ENCODE data around the gene ZBTB42.
A peak's percentile ranks its signal among the peaks of the same experiment; 100 is the strongest.

ZBTB42 gene

DNA sequence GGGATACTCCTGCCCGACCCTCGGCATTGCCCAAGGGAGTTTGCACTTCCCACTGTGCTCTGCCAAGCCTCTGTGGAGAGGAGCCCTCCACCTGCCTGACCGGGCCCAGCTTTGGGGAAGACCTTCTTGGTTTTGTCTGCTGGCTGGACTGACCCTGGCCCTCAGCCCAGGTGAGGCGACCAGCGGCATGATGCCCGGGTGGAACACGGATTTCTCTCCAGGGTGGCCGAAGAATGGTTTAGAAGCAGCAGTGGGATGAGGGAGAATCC, 15.6 kb downstream of the ZBTB42 start:
- H3K9me3 Mint-ChIP-seq: no peaks in the 10 kb centered on the region
- no peak for DNase-seq
- TF ChIP-seq, protein P1, sequence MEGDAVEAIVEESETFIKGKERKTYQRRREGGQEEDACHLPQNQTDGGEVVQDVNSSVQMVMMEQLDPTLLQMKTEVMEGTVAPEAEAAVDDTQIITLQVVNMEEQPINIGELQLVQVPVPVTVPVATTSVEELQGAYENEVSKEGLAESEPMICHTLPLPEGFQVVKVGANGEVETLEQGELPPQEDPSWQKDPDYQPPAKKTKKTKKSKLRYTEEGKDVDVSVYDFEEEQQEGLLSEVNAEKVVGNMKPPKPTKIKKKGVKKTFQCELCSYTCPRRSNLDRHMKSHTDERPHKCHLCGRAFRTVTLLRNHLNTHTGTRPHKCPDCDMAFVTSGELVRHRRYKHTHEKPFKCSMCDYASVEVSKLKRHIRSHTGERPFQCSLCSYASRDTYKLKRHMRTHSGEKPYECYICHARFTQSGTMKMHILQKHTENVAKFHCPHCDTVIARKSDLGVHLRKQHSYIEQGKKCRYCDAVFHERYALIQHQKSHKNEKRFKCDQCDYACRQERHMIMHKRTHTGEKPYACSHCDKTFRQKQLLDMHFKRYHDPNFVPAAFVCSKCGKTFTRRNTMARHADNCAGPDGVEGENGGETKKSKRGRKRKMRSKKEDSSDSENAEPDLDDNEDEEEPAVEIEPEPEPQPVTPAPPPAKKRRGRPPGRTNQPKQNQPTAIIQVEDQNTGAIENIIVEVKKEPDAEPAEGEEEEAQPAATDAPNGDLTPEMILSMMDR (IDR thresholded peaks at IDR 0.05): no peak
- peaks cover 34% of the 10 kb centered on the region for H3K4me1 Mint-ChIP-seq
- H3K4me3 Mint-ChIP-seq: peak overlapping the region; percentile 90
- H3K36me3 Mint-ChIP-seq (ENCODE audit: low read depth): peaks cover 11% of the 10 kb centered on the region
- peaks cover 10% of the 10 kb centered on the region for H3K27me3 Mint-ChIP-seq (ENCODE audit: low read depth, poor library complexity)
- peak overlapping the region; percentile 88 for H3K27ac Mint-ChIP-seq

DNA sequence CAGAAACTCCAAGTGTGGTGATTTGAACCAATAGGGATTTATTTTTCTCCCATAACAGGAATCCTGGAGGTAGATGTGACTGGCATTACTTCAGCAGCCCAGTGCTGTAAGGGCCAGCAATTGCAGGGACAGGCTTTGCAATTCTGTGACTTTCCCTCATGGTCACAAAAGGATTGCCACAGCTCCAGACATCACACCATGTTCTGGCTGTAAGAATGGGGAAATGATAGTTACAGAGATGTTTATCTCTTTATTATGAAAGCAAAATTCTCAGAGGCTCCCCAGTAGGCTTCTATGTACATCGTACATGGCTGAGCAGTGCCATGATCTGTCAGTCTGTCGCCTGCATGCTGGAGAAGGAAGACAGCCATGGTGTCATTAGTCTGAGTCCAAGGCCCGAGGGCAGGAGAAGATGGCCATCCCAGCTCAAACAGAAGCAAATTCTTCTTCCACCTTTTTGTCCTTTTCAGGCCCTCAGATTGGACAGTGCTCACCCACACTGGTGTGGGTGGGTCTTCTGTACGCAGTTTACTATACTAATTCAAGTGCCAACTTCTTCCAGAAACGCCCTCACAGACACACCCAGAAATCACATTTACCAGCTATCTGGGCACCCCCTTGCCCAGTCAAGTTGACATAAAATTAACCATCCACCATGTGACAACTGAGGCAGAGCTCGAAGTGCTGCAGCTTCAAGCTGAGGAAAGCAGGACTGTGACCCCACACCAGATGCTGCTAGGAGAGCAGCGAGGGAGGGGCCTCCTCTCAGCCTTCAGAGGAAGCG, 17.2 kb downstream of the ZBTB42 start:
- Mint-ChIP-seq H3K36me3 (ENCODE audit: low read depth) (peaks cover 11% of the 10 kb centered on the region), H3K27me3 (ENCODE audit: low read depth, poor library complexity) (peaks cover 5% of the 10 kb centered on the region), H3K4me1 (peaks cover 39% of the 10 kb centered on the region), H3K9me3 (no peaks in the 10 kb centered on the region), H3K27ac (no peak overlapping the region), H3K4me3 (peak overlapping the region; percentile 8)
- TF ChIP-seq, protein P1 (IDR thresholded peaks at IDR 0.05): no peak
- DNase-seq: no peak

DNA sequence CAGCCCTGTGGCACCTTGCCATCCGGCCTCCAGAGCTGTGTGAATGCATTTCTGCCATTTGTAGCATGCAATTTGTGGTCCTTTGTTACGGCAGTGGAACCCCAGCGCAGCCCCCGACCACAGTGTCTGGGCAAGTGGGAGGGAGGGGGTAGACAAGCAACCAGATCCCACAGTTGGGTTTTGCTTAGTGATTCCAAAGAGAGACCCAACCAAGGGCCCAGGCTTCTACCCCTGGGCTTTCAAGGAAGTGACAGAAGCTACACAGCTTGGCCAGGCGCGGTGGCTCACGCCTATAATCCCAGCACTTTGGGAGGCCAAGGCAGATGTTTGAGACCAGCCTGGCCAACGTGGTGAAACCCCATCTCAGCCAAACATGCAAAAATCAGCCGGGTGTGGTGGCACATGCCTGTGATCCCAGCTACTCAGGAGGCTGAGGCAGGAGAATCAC, 17.8 kb downstream of the ZBTB42 start:
- TF ChIP-seq, protein P1 (IDR thresholded peaks at IDR 0.05): no peak
- H3K27ac Mint-ChIP-seq: no peak overlapping the region
- no peaks in the 10 kb centered on the region for H3K9me3 Mint-ChIP-seq
- H3K27me3 Mint-ChIP-seq (ENCODE audit: low read depth, poor library complexity): peaks cover 6% of the 10 kb centered on the region
- no peak overlapping the region for H3K4me3 Mint-ChIP-seq
- H3K4me1 Mint-ChIP-seq: peaks cover 34% of the 10 kb centered on the region
- H3K36me3 Mint-ChIP-seq (ENCODE audit: low read depth): peaks cover 11% of the 10 kb centered on the region
- DNase-seq: no peak

DNA sequence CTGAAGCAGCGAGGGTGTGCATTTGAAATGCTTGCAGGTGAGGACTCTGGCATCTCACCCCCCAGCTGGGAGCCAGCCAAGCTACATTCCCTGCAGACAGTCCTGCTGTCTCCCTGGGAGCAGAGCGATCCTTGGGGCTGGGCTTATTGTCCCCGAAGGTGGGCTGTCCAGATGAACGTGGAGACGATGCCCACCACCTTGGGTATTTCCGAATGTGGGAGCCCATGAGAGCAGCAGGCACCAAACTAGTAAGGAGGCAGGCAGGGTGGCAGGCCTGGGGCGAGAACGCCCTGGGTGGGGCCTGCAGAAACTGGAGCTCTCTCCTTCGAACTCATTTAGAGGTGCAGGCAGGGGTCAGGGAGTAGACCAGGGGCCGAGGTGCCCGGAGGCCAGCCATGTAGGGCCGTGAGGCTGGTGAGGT, 18.5 kb downstream of the ZBTB42 start:
- Mint-ChIP-seq H3K27ac (no peak overlapping the region), H3K36me3 (ENCODE audit: low read depth) (peaks cover 13% of the 10 kb centered on the region), H3K9me3 (peaks cover 6% of the 10 kb centered on the region), H3K4me1 (peaks cover 29% of the 10 kb centered on the region), H3K27me3 (ENCODE audit: low read depth, poor library complexity) (peaks cover 12% of the 10 kb centered on the region), H3K4me3 (no peak overlapping the region)
- TF ChIP-seq, protein P1 (IDR thresholded peaks at IDR 0.05): no peak
- DNase-seq: no peak

DNA sequence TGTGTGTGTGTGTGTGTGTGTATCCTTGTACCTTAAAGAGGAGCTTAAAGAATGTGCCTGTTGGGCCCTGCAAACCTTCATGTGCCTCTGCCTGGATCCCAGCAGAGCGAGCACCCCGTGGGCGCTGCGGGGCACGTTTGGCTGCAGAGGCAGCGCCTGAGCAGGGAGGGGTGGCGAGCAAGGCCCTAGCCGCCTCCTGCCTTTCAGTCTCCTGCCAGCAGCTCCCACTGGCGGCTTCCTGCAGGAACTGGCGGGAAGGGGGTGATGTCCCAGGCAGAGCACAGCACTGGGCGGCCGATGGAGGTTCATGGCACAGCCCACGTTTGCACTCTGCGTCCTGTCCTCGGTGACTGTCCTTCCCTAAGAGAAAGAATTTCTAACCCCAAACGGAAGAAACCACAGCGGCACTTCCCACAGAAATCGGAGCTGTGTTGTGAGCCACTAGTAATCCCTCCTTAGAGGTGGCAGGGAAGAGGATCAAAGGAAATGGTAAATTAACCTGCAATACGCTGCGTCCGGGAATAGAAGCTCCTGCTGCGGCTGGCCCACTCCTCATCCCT, 19.8 kb downstream of the ZBTB42 start:
- Mint-ChIP-seq H3K4me1 (peaks cover 38% of the 10 kb centered on the region), H3K27ac (no peak overlapping the region), H3K27me3 (ENCODE audit: low read depth, poor library complexity) (peaks cover 26% of the 10 kb centered on the region), H3K36me3 (ENCODE audit: low read depth) (peaks cover 19% of the 10 kb centered on the region), H3K9me3 (peaks cover 15% of the 10 kb centered on the region), H3K4me3 (no peak overlapping the region)
- DNase-seq: peak; percentile 77
- TF ChIP-seq, protein P1 (IDR thresholded peaks at IDR 0.05): peak; percentile 45
